Left kidney (tissue), 2 donors: ENCODE measurements around the gene CEACAM21. TPM values are rescaled to one million over a fixed set of nuclear protein-coding genes. Genes with fewer than 3 reads are reported as not detected.

Experiments used
- DNase-seq: peaks from one replicate; pipeline ENCODE4 v3.0.0-alpha.2; 2013
- polyA plus RNA-seq: library from polyadenylated mRNA; unstranded; fragments of 120-200 nt; gene quantifications from one replicate; pipeline ENCODE4 v1.2.1, GENCODE V29; 2013; ENCODE audit not compliant: insufficient read length

Gene CEACAM21
- polyA plus RNA-seq, 1 donor, result 1.7 TPM

DNA sequence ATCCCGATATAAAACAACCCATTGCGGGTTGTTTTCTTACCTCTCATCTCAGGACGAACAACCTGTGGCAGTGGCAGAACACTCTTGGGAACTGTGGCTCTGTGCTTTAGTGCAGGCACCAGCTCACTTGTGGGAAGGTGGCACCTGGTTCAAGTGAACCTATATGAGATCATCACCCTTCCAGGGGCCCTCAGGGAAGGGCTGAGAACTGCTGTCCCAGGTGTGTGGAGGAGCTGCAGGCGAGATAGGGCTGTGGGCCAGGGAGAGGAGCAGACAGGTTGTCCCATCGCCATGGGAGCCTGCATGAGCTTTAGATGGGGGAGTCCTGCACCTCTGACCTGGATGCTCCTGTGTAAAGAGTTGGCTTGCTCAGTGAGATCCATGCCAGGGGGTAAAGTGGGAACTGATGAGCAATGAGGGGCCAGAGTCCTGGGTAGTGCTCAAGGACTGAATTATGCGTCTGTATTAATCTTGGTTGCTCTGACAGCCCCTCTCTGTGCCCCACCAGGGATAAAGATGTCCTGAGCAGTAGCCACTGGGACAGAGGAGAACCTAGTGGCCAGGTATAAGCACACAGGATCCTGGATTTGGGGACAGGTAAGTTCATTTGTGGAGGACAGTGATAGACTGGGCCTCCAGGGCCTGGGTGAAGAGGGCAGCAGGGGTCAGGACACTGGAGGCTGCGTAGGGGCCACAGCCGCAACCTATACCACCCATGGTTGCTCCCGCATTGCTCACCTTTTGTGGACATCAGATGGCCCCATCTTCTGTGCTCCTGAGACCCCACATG lies 42.2 kb downstream of the CEACAM21 start:
- DNase-seq, result no peak

DNA sequence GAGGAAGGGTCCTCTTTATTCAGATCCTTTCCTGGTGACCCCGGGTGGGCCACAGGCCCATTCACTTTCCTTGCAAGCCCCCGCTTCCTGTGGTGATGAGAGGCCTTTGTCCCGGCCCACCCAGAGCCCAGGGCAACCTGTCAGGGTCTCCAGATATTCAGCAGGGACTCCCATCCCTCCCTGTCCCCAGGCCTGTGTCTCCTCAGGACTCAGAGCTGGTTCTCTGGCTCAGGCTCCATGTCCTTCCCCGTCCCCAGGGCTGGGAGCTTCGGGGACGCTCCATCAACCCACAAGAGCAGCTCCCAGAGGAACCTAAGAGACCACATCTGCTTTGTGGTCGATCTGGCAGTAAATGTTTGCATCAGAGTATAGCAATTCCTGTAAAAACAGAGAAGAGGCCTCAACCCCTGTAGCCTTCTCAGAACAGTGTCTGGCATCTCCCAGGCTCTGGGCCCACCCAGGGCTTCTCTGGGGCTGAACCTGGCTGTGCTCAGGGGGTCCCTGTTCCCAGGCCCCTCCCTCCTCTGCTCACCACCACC lies 43.1 kb downstream of the CEACAM21 start:
- no peak for DNase-seq

- no peak for DNase-seq
Measured at GRCh38 chr19:41620171-41620570, 44.2 kb downstream of the CEACAM21 start.

- no peak for DNase-seq
Measured at GRCh38 chr19:41621226-41621625, 45.3 kb downstream of the CEACAM21 start.

DNA sequence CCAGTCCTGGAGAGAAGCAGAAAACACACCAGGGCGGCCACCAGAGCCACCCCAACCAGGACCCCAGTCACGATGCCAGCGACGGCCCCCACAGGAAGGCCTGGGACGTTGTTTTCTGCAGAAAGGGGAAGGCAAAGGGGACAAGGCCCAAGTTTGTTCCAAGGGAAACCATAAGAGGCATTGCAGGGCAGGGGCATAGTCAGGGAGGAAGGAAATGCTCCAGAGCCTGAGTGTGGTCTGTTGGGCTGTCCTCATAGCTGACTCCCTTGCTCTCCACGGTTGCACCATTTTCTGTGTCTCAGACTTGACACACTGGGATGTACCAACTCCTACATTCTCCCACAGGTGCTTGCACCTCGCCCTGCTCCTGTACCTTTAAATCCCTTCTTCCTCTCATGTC lies 45.7 kb downstream of the CEACAM21 start:
- no peak for DNase-seq

DNA sequence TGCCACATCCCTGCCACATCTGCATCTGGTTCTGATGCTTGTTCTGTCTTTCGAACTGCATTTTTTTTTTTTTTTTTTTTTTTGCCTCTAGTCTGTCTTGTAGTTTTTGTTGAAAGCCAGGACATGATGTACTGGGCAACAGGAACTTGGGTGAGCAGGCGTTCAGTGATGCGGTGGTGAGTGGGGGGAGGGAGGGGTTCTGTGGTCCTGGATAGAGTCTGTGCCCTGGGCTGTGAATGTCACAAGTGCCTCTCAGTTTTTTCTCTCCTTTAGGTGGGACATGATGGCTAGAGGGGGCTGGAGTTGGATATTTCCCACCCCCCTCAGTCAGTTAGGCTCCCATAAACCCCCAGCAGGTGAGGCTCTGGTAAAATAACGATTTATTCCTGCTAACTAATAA lies 47.4 kb downstream of the CEACAM21 start:
- DNase-seq, result no peak

GRCh38 chr19:41624515-41624914 lies 48.5 kb downstream of the CEACAM21 start:
- DNase-seq, result no peak

DNA sequence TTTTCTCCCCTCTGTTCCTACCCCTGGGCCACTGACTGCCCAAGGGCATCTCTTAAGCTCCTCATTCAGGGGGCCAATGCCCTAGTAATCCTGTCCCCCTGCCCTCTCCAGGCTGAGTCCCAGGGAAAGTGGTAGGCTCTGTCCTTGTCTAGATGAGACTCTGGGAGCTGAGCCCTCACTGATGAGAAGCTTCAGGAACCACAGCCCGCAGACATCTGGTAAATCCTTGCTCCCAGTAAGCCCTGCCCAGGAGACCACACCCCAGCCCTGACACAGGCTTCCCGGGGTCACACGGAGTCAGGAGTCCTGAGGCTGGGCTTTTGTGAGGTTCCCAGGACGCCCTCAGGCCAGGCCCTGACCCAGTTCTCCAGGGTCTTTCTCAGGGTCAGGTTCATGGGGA lies 49.0 kb downstream of the CEACAM21 start:
- DNase-seq, result no peak

- DNase-seq, result no peak
Measured at GRCh38 chr19:41626278-41626677, 50.3 kb downstream of the CEACAM21 start.

DNA sequence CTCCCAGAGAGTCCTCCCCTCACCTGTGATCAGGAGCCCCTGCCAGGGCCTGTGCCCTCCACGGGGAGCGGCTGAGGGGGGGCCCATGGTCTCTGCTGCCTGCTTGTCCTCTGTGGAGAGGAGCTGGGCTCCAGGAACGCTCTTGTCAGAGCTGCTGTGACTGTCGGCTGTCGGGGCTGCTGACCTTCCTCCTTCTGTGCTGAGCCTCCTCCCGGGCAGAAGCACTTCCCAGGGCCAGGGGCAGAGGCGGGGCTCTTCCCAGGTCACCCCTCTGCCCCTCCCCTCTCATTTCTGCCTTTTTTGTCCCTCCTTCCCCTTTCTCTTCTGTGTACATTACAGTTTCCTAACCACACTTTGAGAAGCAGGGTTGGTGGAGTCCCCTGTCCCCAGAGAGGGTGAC lies 50.9 kb downstream of the CEACAM21 start, which contains the start of gene CEACAM4:
Gene CEACAM4 (minus strand): TSS at position 198 of the 400 bp plus-strand sequence. CDS start 111 bp downstream, at position 87.
- DNase-seq, result no peak

GRCh38 chr19:41627966-41628675 lies 52.2 kb downstream of the CEACAM21 start:
- DNase-seq, result no peak

Other genes starting within 250 kb of the CEACAM21 start
- 30.8 TPM for gene TGFB1, start 222.2 kb upstream of the CEACAM21 start, polyA plus RNA-seq
- gene B9D2, start 212.0 kb upstream of the CEACAM21 start, polyA plus RNA-seq, result 7.3 TPM
- gene TMEM91, start 199.6 kb upstream of the CEACAM21 start, polyA plus RNA-seq, result 19.5 TPM
- gene EXOSC5, start 178.8 kb upstream of the CEACAM21 start, polyA plus RNA-seq, result 13.9 TPM
- gene BCKDHA, start 178.3 kb upstream of the CEACAM21 start, polyA plus RNA-seq, result 31.1 TPM
- 3.0 TPM for gene B3GNT8, start 148.8 kb upstream of the CEACAM21 start, polyA plus RNA-seq
- 55.7 TPM for gene DMAC2, start 136.3 kb upstream of the CEACAM21 start, polyA plus RNA-seq
- gene ERICH4, start 133.0 kb upstream of the CEACAM21 start, polyA plus RNA-seq, result 6.3 TPM
- gene CEACAM4, start 50.9 kb downstream of the CEACAM21 start, polyA plus RNA-seq, result not detected
- not detected for gene CEACAM7, start 112.1 kb downstream of the CEACAM21 start, polyA plus RNA-seq
- 0.08 TPM for gene CEACAM5, start 132.5 kb downstream of the CEACAM21 start, polyA plus RNA-seq
- gene CEACAM6, start 179.4 kb downstream of the CEACAM21 start, polyA plus RNA-seq, result not detected
- gene CEACAM3, start 220.4 kb downstream of the CEACAM21 start, polyA plus RNA-seq, result not detected